ENCODE measurements around the gene CRABP2. TPM values are rescaled to one million over a fixed set of nuclear protein-coding genes. Genes with fewer than 3 reads are reported as not detected.
A peak's percentile ranks its signal among the peaks of the same experiment; 100 is the strongest.

The CRABP2 gene
- total RNA-seq, result 24.5 and 29.5 TPM in 2 replicates

- Histone ChIP-seq H3K27me3 (ENCODE audit: control insufficient read depth, insufficient read depth, low read length) (no peaks in the 10 kb centered on the region), H3K36me3 (ENCODE audit: control insufficient read depth, insufficient read depth, low read length) (no peaks in the 10 kb centered on the region), H3K4me3 (ENCODE audit: low read depth, low read length) (peak within 1 kb of the TSS; percentile 31)
- no peak for TF ChIP-seq CTCF (IDR thresholded peaks at IDR 0.05; ENCODE audit: insufficient read depth, low read length, poor library complexity, severe bottlenecking)
- DNase-seq (ENCODE audit: low read depth), result no peak
Observed at GRCh38 chr1:156705321-156705917, at the start of gene CRABP2. CRABP2 (minus strand) TSS chr1:156705583; CDS start chr1:156705446, 137 bp downstream.

DNA sequence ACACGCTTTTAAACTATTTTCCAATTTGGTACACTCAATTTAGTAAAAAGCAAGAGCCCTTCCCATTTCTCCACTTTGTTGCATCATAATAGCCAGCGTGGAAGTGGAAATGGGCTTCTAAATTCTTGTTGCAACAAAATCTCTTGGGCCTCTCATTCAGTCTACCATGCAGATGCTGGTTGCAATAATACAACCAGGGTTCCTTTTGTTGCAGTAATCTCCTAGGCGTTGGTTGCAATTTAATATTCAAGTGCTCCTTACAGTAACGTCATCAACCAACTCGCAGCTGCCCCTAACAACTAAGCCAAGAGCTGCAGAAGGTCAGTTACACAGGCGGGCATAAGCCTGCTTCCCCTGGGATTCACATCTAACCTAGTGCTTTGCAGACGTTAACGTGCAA, 48.8 kb upstream of the CRABP2 start:
- Histone ChIP-seq H3K27me3 (ENCODE audit: control insufficient read depth, insufficient read depth, low read length) (no peaks in the 10 kb centered on the region), H3K36me3 (ENCODE audit: control insufficient read depth, insufficient read depth, low read length) (no peaks in the 10 kb centered on the region), H3K4me3 (ENCODE audit: low read depth, low read length) (no peak overlapping the region)
- TF ChIP-seq CTCF (IDR thresholded peaks at IDR 0.05; ENCODE audit: insufficient read depth, low read length, poor library complexity, severe bottlenecking), result no peak
- no peak for DNase-seq (ENCODE audit: low read depth)

GRCh38 chr1:156752843-156753482, 47.6 kb upstream of the CRABP2 start:
- no peaks in the 10 kb centered on the region for H3K36me3 ChIP-seq (ENCODE audit: control insufficient read depth, insufficient read depth, low read length)
- no peak for DNase-seq (ENCODE audit: low read depth)
- no peaks in the 10 kb centered on the region for H3K27me3 ChIP-seq (ENCODE audit: control insufficient read depth, insufficient read depth, low read length)
- no peak for TF ChIP-seq CTCF (IDR thresholded peaks at IDR 0.05; ENCODE audit: insufficient read depth, low read length, poor library complexity, severe bottlenecking)
- H3K4me3 ChIP-seq (ENCODE audit: low read depth, low read length), result no peak overlapping the region

GRCh38 chr1:156751757-156752481, 46.5 kb upstream of the CRABP2 start:
- H3K36me3 ChIP-seq (ENCODE audit: control insufficient read depth, insufficient read depth, low read length), result no peaks in the 10 kb centered on the region
- peak; percentile 64 for DNase-seq (ENCODE audit: low read depth)
- no peaks in the 10 kb centered on the region for H3K27me3 ChIP-seq (ENCODE audit: control insufficient read depth, insufficient read depth, low read length)
- no peak for TF ChIP-seq CTCF (IDR thresholded peaks at IDR 0.05; ENCODE audit: insufficient read depth, low read length, poor library complexity, severe bottlenecking)
- peak overlapping the region; percentile 96 for H3K4me3 ChIP-seq (ENCODE audit: low read depth, low read length)

GRCh38 chr1:156751451-156751756, 46.0 kb upstream of the CRABP2 start, which contains the start of gene HDGF:
HDGF (minus strand) TSS chr1:156751675; CDS start chr1:156751429, 246 bp downstream.
- Histone ChIP-seq H3K4me3 (ENCODE audit: low read depth, low read length) (peak within 1 kb of the TSS; percentile 96), H3K27me3 (ENCODE audit: control insufficient read depth, insufficient read depth, low read length) (no peaks in the 10 kb centered on the region), H3K36me3 (ENCODE audit: control insufficient read depth, insufficient read depth, low read length) (no peaks in the 10 kb centered on the region)
- TF ChIP-seq CTCF (IDR thresholded peaks at IDR 0.05; ENCODE audit: insufficient read depth, low read length, poor library complexity, severe bottlenecking), result no peak
- no peak for DNase-seq (ENCODE audit: low read depth)
